Measurements from ENCODE around the gene CTRL. TPM values are rescaled to one million over a fixed set of nuclear protein-coding genes. Genes with fewer than 3 reads are reported as not detected.
A peak's percentile ranks its signal among the peaks of the same experiment; 100 is the strongest.

Gene CTRL
- polyA plus RNA-seq, 3 donors, result 0.69 to 17.4 (median 1.6) TPM

DNA sequence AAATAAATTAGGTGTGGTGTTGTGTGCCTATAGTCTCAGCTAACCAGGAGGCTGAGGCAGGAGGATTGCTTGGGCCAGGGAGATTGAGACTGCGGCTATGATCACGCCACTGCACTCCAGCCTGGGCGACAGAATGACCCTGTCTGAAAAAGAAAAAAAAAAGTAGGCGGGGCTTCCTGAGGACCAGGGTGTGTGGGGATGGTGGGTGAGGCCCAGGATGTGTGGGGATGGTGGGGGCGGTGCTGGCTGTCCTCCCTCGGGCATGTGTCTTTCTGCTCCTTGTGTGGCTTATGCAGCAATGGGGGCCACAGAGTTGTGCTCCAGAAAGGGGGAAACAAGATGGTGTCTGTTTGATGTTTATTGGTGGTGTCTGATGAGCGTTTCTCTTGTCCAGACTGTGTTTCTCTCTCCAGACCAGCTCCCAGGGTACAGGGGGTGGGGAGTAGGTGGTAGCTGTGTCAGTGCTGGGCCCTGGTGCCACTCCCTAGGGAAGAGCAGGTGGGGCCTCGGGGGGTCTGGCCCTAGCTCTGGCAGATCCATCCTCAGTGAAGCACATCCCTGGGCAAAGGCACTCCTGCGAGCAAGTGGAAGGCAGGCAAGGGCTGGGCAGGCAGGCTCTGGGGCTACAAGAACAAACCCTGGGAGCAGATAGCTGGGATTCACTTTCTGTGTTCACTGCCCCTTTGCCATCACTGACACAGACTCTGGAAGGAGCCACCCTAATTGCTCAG lies 10.0 kb upstream of the CTRL start:
- Histone ChIP-seq H3K36me3 (replicated peaks in 1 of 2; ENCODE audit: control insufficient read depth in 1 of 2, insufficient read depth in 2 of 2, low read length in 2 of 2) (peaks cover 41 to 44% of the 10 kb centered on the region in 2 donors), H2AFZ (ENCODE audit: insufficient read depth, low read depth, low read length, poor library complexity, severe bottlenecking) (no peak overlapping the region), H3K27ac (ENCODE audit: low read depth in 1 of 2, low read length in 2 of 2) (no peak overlapping the region), H3K4me3 (replicated peaks in 1 of 3; ENCODE audit: low read depth in 2 of 3, low read length in 3 of 3) (no peak overlapping the region), H3K4me2 (replicated peaks; ENCODE audit: extremely low read depth, low read length, poor library complexity, severe bottlenecking) (no peak overlapping the region), H3K9ac (ENCODE audit: insufficient read depth, low read length, poor library complexity, severe bottlenecking) (no peak overlapping the region), H3K9me3 (replicated peaks in 1 of 2; ENCODE audit: control insufficient read depth in 1 of 2, insufficient read depth in 1 of 2, low read length in 2 of 2) (no peaks in the 10 kb centered on the region), H3K4me1 (ENCODE audit: control insufficient read depth in 1 of 2, insufficient read depth in 2 of 2, low read length in 2 of 2) (peaks cover 20 to 24% of the 10 kb centered on the region in 2 donors), H4K20me1 (ENCODE audit: insufficient read depth, low read length) (peaks cover 12% of the 10 kb centered on the region), H3K27me3 (ENCODE audit: control insufficient read depth in 2 of 2, insufficient read depth in 2 of 2, low read length in 2 of 2) (no peaks in the 10 kb centered on the region), H3K79me2 (ENCODE audit: insufficient read depth, low read length) (peaks cover 2% of the 10 kb centered on the region)
- DNase-seq, result no peak
- Mint-ChIP-seq H3K27ac (no peak overlapping the region), H3K4me3 (no peak overlapping the region), H3K27me3 (ENCODE audit: low read depth in 3 of 3) (peaks cover 0 to 4% (median 2%) of the 10 kb centered on the region in 3 donors), H3K9me3 (no peaks in the 10 kb centered on the region), H3K4me1 (peaks cover 18% of the 10 kb centered on the region), H3K36me3 (peaks cover 31 to 55% of the 10 kb centered on the region in 2 donors)
- intact Hi-C loops (cut with micrococcal nuclease), result no loop called here
- TF ChIP-seq, protein P1, sequence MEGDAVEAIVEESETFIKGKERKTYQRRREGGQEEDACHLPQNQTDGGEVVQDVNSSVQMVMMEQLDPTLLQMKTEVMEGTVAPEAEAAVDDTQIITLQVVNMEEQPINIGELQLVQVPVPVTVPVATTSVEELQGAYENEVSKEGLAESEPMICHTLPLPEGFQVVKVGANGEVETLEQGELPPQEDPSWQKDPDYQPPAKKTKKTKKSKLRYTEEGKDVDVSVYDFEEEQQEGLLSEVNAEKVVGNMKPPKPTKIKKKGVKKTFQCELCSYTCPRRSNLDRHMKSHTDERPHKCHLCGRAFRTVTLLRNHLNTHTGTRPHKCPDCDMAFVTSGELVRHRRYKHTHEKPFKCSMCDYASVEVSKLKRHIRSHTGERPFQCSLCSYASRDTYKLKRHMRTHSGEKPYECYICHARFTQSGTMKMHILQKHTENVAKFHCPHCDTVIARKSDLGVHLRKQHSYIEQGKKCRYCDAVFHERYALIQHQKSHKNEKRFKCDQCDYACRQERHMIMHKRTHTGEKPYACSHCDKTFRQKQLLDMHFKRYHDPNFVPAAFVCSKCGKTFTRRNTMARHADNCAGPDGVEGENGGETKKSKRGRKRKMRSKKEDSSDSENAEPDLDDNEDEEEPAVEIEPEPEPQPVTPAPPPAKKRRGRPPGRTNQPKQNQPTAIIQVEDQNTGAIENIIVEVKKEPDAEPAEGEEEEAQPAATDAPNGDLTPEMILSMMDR (IDR thresholded peaks at IDR 0.05), result no peak
- WGBS (ENCODE audit: insufficient coverage), result 85% methylated on average over 7 of the region's 9 CpGs

DNA sequence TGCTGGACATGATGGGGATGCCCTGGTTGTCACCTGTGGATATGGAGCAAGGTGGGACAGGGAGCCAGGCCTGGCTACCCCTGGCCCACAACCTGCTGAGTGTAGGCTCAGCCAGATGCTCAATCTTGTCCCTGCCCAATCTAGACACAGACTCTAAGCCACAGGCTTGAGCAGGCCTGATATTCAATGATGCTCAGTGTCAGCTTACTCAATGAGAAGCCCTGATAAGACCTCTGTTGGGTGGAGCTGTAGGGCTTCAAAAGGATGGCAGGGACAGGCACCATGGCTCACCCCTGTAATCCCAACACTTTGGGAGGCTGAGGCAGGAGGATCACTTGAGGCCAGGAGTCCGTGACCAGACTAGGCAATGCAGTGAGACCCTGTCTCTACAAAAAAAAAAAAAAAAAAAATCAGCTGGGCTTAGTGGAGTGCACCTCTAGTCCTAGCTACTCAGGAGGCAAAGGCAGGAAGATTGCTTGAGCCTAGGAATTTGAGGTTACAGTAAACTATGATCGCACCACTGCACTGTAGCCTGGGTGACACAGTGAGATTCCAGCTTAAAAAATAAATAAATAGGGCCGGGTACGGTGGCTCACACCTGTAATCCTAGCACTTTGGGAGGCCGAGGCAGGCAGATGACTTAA lies 8.9 kb upstream of the CTRL start:
- H3K27me3 Mint-ChIP-seq (ENCODE audit: low read depth in 3 of 3), result peaks cover 0 to 4% (median 2%) of the 10 kb centered on the region in 3 donors
- H3K4me2 ChIP-seq (replicated peaks; ENCODE audit: extremely low read depth, low read length, poor library complexity, severe bottlenecking), result no peak overlapping the region
- H3K27me3 ChIP-seq (ENCODE audit: control insufficient read depth in 2 of 2, insufficient read depth in 2 of 2, low read length in 2 of 2), result no peaks in the 10 kb centered on the region
- peaks cover 13% of the 10 kb centered on the region for H3K79me2 ChIP-seq (ENCODE audit: insufficient read depth, low read length)
- H3K36me3 ChIP-seq (replicated peaks in 1 of 2; ENCODE audit: control insufficient read depth in 1 of 2, insufficient read depth in 2 of 2, low read length in 2 of 2), result peaks cover 31 to 33% of the 10 kb centered on the region in 2 donors
- no peaks in the 10 kb centered on the region for H3K9me3 Mint-ChIP-seq
- peaks cover 14% of the 10 kb centered on the region for H4K20me1 ChIP-seq (ENCODE audit: insufficient read depth, low read length)
- peak overlapping the region in 2 of 7 donors; percentile 32 to 50 for H3K27ac Mint-ChIP-seq
- H3K4me3 Mint-ChIP-seq, result peak overlapping the region in 1 of 2 donors; percentile 48
- no peak overlapping the region for H2AFZ ChIP-seq (ENCODE audit: insufficient read depth, low read depth, low read length, poor library complexity, severe bottlenecking)
- peaks cover 20 to 47% of the 10 kb centered on the region in 2 donors for H3K36me3 Mint-ChIP-seq
- no peak overlapping the region for H3K27ac ChIP-seq (ENCODE audit: low read depth in 1 of 2, low read length in 2 of 2)
- TF ChIP-seq, protein P1 (IDR thresholded peaks at IDR 0.05), result no peak
- no peaks in the 10 kb centered on the region for H3K9me3 ChIP-seq (replicated peaks in 1 of 2; ENCODE audit: control insufficient read depth in 1 of 2, insufficient read depth in 1 of 2, low read length in 2 of 2)
- 96% methylated on average over 4 of the region's 5 CpGs for WGBS (ENCODE audit: insufficient coverage)
- H3K9ac ChIP-seq (ENCODE audit: insufficient read depth, low read length, poor library complexity, severe bottlenecking), result no peak overlapping the region
- H3K4me1 ChIP-seq (ENCODE audit: control insufficient read depth in 1 of 2, insufficient read depth in 2 of 2, low read length in 2 of 2), result peaks cover 21 to 25% of the 10 kb centered on the region in 2 donors
- intact Hi-C loops (cut with micrococcal nuclease), result no loop called here
- DNase-seq, result no peak
- peaks cover 21% of the 10 kb centered on the region for H3K4me1 Mint-ChIP-seq
- H3K4me3 ChIP-seq (replicated peaks in 1 of 3; ENCODE audit: low read depth in 2 of 3, low read length in 3 of 3), result no peak overlapping the region

All from CD14-positive monocyte (primary cell).